Cerebellar cortex (tissue), 1 donor: ENCODE measurements around the gene MAGI2.
"Not testable (repeated sequence)": the region's sequence is repeated elsewhere in the genome, so short reads cannot be mapped to it uniquely, and the experiment has no call there.

Source experiments
- DNase-seq: peaks from one replicate; pipeline ENCODE4 v3.0.0-alpha.2; 2015; ENCODE audit warnings: low spot score

Gene MAGI2

DNA sequence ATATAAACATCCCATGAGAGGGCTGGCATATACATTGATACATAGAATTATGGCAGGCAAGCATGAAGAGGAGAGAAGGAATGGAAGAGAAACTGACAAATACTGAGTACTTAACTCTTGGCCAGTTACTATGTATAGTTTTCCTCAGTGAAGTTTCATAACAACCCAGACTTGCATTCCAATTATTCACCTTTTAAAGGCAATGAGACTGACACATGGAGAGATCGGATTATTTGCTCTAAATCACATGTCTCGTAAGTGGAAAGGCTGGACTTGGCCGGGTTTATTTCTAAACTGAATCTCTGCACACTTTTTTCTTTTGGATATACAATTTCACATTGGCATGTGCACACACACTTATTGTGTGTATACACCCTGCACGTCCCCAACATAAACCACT is 1106.6 kb downstream of the MAGI2 start:
- DNase-seq, result no peak

DNA sequence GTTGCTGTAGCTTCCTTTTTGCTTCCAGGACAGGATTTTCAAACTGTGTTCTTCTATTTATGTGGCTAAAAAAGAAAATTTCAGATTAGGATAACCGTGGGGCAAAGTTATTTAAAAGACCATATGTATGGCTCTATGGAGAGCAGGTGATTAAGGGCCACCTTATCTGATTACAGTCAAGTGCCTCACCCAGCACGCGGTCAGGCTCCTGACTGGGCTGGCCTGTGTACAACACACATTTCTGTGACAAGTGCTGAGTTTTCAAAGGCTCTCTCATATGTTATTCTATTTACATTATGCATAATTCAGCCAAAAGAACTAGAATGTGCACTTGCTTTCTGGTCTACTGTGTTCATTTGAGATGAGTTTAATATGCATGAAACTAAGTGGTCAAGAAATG is 1107.5 kb downstream of the MAGI2 start:
- peak; percentile 40 for DNase-seq

GRCh38 chr7:78345293-78345911 is 1108.1 kb downstream of the MAGI2 start:
- no peak for DNase-seq

GRCh38 chr7:78334426-78334825 is 1119.0 kb downstream of the MAGI2 start:
- DNase-seq, result no peak

GRCh38 chr7:78333530-78334425 is 1119.7 kb downstream of the MAGI2 start:
- DNase-seq, result no peak

- DNase-seq, result no peak
Measured at GRCh38 chr7:78329001-78329655, 1124.3 kb downstream of the MAGI2 start.

GRCh38 chr7:78327718-78328117 is 1125.7 kb downstream of the MAGI2 start:
- DNase-seq, result no peak

DNA sequence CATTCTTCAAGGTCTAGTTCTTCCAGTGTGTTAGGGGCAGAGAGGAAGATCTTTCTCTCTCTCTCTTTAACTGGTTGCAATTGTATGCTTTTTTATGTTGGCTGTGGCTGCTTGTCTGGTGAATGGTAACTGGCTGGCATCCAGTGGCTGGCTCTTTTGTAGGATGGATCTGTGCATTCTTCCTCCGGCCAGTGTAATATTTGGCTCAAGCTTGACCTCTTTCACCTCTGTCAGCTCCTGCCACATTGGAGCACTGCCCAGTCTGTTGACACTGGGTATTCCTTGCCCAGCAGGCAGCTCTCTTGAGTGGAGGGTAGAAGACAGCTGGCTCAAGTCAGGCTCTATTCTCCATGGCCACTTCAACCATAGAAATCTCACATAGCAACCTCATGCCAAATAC is 1126.6 kb downstream of the MAGI2 start:
- DNase-seq, result peak; percentile 67

DNA sequence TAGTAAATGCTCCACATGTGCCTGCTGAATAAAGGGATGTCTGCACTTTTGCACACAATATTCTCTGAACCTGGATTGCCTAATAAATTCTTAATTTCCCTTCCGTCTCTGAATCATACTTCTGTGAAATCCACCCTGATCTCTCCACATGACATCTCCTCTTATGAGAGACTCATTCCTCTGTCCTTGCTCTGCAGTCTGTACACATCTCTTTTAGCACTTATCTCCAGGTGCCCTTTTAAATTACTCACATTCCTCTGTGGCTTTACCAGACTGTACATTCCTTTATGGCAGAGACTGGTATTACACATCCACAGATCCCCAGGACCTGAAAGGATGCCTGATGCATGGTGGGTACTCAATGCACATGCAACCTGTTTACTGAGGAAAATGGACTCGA is 1127.3 kb downstream of the MAGI2 start:
- DNase-seq, result no peak

DNA sequence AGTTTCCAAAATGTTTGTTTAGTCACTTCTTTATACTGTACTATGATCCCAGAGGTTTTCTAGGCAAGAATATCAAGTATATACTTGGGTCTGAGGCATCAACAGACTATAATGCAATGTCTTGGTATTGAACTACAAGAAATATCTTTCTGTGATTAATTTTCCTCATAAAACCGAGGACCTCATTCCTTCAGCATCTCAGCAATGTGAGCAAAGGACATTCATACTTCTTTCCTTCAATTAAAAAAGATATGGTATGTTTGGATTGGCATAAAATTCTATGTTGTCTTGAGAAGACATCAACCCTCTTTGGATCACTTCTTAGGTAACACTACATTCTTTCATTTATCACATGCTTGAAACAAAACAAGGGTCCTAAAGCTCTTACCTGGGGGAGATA is 1130.3 kb downstream of the MAGI2 start:
- DNase-seq, result no peak

GRCh38 chr7:78322231-78322630 is 1131.2 kb downstream of the MAGI2 start:
- DNase-seq, result not testable (repeated sequence)

- no peak for DNase-seq
Measured at GRCh38 chr7:78317371-78317770, 1136.1 kb downstream of the MAGI2 start.

DNA sequence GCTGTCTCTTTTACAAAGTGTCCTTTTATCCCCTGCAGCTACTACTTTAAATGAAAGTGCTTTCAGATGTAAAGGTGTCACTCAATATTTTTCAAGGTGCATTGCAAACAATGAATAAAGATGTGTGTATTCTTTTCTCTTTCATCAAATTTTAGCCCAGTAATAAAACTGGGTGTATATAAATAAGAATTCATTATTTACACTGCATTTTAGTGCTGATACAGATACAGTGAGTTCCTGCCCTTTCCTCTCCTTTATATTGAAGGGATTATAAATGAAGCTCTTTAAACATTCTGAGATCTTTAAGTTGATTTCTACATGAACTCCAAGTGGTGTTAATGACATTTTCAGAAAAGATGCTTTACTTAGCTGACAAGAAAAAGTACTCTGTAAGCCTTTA is 1137.4 kb downstream of the MAGI2 start:
- DNase-seq, result no peak

DNA sequence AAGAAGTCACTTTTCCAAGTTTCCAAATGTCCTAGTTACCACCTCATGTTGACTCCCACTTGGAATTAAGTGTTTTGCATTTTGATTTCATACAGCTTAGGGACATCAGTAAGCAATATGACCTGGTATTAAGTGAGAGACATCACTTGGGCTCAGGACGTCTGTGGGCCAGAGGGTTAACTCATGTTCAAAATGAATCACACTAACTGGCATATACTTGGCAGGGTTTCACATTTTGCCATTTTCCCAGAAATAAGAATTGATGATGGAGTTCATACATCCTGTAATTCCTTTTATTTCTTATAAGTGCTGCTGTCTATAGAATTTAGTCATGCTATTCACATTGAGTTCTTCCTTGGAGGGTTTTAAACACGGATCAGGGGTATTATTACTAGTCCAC is 1138.3 kb downstream of the MAGI2 start:
- no peak for DNase-seq

- no peak for DNase-seq
Measured at GRCh38 chr7:78311181-78311580, 1142.3 kb downstream of the MAGI2 start.

DNA sequence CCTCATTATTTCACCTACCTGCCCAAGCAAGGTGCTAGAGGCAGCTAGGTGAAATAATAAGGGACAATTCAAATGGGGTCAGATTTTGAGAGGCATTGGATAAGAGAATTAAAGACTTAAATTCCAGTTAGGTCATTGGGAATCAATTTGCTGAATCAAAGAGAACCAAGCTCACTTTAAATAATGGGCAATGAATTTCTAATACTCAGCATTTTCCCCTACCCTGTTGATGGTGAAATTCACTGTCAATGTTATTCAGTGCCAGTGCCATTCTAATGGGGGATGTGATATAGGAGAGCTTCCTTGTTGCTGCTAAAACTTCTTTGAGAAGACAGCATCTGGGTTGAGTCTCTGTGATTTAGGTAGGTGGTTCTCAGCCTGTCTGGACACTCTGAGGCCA is 1145.6 kb downstream of the MAGI2 start:
- DNase-seq, result no peak

GRCh38 chr7:78306634-78307033 is 1146.8 kb downstream of the MAGI2 start:
- DNase-seq, result no peak

DNA sequence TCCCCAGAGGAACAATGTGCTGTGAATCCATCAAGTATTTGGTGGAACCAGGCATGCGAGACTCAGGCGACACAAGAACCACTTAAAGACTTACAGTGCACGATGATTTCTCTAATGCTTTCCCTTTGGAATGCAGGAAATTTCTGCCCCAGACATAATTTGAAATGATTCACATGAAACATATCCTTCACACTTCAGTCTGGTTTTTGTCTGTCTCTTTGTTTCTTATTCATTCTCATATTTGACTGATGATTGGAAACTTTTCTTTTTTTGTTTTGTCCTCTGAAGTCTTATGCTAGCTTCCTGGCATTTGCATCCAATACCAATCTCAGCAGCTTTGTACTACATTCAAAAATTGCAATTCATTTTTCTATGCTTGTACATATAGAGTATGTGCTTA is 1152.1 kb downstream of the MAGI2 start:
- no peak for DNase-seq

DNA sequence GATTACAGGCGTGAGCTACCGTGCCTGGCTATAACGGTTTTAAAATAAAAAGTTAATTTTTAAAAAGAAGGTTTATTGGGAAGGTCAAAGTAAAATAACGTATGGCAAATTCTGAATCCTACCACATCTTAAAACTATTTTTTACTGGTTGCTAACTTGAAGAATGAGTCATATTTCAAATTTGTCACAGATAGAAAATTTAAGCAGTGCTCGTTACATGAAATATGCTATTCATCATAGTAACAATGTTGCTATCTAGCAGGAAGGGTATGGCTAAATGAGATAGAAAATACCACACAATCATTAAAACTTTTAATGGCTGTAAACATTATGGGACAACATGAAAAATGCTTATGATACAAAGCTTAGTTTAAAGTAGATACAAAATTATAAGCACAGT is 1154.4 kb downstream of the MAGI2 start:
- no peak for DNase-seq

DNA sequence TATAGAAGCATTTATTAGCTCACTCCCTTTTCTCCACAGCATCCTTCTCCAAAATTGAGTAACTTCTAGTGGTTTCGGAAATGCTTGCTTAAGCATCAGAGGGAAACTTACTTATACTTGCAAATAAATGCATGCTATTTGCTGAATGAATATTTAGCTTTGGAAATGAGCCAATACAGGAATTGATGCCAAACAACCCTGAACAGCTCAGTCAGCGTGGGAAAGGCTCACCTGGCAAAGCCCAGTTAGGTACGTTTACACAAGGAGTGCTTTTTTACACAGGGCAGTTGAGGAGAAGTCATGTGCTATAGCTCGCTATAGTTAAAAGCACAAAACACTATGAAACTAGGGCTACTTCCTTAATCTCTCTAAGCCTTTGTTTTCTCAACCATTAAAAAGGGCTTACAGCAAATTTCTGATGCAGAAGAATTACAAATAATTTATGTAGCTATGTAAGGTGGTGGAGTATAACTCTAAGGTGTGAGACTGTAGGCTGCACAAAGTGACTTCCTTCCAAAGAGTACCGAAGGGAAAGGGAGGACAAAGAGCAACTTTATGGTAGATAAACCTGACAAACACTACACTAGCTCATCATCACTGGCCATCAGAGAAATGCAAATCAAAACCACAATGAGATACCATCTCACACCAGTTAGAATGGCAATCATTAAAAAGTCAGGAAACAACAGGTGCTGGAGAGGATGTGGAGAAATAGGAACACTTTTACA is 1156.7 kb downstream of the MAGI2 start:
- DNase-seq, result no peak

DNA sequence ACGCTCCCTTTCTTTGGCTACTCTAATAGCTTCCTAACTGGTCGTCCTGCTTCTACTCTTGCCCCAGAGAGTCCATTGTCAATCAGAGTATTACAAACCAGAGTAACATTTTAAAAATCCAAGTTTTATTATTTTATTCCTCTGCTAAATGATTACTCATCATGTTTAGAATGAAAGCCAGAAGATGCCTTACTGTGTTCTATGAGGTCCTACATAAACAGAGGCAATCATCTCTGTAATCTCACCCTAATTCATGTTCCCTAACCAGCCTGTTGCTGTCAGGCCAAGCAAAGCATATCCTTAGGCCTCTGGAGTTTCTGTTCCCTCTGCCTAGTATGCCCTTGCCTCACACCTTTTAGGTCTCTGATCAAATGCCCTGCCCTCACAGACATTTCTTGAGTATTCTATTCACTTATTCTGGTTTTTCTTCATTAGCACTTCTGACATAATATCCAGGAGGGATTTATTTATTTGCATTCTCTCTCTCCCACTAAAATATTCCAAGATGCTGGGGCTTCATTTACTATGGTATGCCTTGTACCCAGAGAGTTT is 1157.3 kb downstream of the MAGI2 start:
- no peak for DNase-seq

GRCh38 chr7:78289471-78289870 is 1164.0 kb downstream of the MAGI2 start:
- DNase-seq, result not testable (repeated sequence)
